Fibroblast of skin of scalp (primary cell): ENCODE results near the gene JTB. TPM values are rescaled to one million over a fixed set of nuclear protein-coding genes. Genes with fewer than 3 reads are reported as not detected.
"Not testable (repeated sequence)": the region's sequence is repeated elsewhere in the genome, so short reads cannot be mapped to it uniquely, and the experiment has no call there.

Source experiments
- DNase-seq: peaks from one replicate; pipeline ENCODE4 v3.0.0-alpha.2; 2013
- polyA plus RNA-seq, 2 experiments: library from polyadenylated mRNA; unstranded; fragments of 120-200 nt; gene quantifications; one replicate each; pipeline ENCODE4 v1.2.1, GENCODE V29; 2013; ENCODE audit not compliant: insufficient read length in 2 of 2

The JTB gene
- polyA plus RNA-seq (2013, experiment 1 of 2; ENCODE audit: insufficient read length), result 136 TPM
- 139 TPM for polyA plus RNA-seq (2013, experiment 2 of 2; ENCODE audit: insufficient read length)

DNA sequence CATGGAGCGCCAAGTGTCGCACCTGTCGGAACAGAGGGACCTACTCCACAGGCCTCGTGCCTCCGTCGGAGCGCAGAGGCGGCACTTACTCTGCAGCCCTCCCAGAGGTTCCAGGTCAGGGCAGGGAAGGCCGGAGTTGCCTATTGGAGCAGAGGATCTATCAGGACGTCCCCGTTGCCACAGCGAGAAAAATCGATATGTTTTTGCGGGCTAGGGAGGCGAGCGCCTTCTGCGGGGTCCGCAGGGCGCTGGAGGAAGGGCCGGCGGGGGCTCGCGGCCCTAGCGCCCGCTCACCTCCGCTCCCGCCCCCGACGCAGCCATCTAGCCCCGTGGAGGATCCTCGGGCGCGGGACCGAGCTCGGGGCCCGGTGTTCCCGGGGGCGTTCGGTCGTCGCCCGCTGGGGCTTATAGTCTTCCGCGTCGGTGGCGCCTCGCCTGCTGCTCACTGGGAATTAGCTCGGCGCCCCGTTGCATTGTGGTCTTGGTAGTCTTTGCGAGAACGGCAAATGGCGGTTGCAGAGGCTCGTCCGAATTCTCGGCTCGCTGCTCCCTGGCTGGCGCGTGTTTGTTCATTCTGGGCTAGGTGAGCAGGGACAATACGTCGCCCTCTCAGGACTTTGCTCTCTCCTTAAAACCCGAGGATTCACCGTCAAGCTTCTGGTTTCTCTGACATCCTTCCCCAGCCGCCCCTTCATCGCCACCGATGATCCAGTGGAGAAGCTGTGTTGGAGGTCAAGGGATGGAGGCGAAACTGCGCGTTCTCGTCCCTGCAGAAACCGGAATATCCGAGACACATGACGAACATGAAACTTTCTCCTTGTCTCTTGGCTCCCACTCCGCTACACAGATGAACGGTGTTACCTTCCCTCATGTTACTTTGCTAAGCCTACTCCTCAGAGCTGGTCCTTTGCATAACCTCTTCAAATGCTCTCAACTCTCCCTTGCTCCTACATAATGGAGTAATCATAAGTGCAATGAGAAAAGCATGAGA, at the start of gene JTB:
Gene JTB, minus strand, starts transcription at position 425 of the 991 bp plus-strand sequence. Its CDS starts 422 bp downstream, at position 3.
- DNase-seq, result peak; percentile 82

DNA sequence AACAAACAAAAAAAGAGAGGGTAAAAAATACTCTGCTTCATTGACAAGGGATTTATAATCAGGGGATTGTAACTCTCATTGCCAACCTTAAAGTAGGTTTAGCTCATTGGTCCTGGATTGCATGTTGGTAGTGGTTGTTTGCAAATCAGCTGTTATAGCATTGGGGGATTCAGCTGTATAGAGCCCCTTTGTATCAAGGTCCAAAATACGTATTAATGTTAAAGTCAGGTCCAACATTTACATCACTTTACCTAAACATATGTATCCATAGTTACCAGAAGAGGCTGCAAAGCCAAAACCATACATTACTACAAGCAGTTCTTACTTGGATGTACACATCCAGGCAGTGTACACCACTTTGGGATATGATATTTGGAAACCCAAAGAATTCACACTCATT, 42.5 kb upstream of the JTB start:
- DNase-seq, result no peak

DNA sequence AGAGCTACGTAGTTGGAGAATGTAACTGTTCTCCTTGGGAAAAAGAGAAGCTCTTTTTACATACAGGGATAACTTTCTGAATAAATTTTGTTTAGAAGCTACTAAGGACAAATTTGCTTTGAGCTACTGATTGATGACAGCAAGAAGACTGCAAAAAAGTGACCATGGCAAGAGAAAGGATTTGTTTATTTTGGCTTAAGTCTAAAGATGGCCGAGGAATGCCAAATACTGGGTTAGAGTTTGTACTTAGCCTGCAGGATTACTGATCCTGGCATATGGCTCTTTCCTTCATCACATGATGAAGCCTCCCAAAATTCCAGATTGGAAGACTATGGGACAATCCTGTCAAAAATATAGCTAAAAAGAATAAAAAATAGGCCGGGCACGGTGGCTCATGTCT, 41.8 kb upstream of the JTB start:
- no peak for DNase-seq

DNA sequence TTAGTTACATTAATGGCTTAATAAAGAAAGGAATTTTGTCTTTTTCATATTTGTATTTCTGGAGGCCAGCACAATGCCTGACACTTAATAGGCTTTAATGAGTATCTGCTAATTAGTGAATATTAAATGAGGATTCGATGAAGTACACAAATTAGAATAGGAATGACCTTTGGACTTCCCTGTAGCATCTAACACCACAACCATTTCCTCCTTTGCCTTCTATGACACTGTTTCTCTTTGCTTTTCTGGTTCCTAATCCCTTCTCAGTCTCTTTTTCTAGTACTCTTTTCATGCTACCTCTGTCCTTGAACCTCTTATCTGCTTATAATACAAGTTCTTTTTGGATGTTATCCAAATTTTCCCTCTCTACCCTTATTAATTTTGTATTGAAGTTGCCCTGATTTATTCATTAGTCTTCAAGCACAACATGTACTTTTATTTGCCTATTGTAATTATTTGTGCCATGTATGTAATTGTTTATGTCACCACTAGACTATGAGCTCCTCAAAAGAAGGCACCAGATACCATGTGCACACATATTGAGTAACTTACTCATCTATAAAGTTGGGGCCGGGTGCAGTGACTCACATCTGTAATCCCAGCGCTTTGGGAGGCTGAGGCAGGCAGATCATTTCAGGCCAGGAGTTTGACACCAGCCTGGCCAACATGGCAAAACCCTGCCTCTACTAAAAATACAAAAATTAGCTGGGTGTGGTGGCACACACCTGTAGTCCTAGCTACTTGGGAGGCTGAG, 36.9 kb upstream of the JTB start:
- peak; percentile 41 for DNase-seq

DNA sequence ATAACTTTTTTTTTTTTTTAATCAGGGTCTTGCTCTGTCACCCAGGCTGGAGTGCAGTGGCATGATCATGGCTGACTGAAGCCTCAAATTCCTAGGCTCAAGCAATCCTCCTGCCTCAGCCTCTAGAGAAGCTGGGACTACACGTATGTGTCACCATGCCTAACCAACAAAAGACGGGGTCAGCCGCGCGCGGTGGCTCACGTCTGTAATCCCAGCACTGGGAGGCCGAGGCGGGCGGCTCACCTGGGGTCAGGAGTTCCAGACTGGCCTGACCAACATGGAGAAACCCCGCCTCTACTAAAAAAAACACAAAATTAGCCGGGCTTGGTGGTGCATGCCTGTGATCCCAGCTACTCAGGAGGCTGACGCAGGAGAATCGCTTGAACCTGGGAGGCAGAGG, 35.1 kb upstream of the JTB start:
- not testable (repeated sequence) for DNase-seq

DNA sequence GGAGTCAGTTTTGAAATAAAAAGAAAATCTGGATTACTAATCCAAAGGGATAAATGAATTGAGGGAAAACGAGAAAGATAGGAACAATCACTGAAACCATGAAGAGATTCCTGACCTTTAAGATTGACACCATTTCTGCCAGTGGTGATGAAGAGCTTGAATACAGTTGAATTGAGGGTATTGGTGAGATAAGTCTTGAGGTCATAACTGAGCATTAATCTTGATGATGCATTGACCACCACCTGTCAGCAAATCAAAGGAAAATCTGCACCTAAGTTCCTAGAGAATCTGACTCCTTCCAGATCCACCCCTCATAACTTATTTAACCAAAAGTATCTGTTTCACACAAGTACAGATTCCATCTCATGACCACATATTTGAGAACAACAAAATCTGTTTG, 34.7 kb upstream of the JTB start:
- no peak for DNase-seq

DNA sequence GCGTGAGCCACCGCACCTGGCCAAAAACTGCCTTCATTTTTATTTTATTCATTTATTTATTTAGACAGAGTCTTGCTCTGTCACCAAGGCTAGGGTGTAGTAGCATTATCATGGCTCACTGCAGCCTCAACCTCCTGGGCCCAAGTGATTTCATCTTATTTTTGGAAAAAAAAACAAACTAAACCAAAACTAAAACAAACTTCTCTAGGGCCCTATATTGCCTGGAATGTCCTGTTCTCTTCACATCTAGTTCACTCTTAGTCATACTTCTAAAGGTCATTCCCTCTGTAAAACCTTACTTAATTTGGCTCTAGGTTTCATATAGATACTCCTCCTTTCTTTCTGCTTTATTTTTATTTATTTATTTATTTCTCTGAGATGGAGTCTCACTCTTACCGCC, 28.7 kb upstream of the JTB start:
- peak; percentile 59 for DNase-seq

DNA sequence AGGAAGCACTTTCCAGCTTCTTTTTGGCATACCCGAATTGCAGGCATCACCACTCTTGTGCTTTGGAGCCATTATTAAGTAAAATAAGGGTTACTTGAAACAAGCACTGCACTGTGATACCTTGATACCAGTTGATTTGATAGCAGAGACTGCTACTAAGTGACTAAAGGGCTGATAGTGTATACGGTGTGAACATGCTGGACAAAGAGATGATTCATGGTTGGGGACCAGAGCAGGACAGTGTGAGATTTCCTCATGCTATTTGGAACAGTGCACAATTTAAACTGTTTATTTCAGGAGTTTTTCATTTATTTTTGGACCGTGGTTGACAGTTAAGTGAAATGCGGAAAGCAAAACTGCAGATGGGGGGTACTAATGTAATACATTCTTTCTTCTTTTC, 22.9 kb upstream of the JTB start:
- no peak for DNase-seq

DNA sequence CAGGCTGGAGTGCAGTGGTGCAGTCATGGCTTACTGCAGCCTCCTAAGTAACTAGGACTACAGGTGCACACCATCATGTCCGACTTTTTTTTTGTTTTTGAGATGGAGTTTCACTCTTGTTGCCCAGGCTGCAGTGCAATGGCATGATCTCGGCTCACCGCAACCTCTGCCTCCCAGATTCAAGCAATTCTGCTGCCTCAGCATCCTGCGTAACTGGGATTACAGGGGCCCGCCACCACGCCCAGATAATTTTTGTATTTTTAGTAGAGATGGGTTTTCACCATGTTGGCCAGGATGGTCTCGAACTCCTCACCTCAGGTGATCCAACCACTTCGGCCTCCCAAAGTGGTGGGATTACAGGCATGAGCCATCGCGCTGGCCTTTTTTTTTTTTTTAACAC, 19.4 kb upstream of the JTB start:
- DNase-seq, result not testable (repeated sequence)

DNA sequence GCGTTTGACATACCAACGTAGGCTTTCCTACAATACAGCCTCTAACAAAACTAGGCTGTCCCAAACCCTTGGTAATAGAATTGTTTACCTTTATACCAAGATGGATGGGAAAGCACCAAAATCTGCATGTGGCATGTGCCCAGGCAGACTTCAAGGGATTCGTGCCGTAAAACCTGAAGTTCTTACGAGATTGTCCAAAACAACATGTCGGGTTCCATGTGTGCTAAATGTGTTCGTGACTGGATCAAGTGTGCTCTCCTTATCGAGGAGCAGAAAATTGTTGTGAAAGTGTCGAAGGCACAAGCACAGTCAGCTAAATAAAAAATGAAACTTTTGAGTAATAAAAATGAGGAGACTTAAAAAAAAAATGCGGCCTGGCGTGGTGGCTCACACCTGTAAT, 18.2 kb upstream of the JTB start:
- DNase-seq, result no peak

DNA sequence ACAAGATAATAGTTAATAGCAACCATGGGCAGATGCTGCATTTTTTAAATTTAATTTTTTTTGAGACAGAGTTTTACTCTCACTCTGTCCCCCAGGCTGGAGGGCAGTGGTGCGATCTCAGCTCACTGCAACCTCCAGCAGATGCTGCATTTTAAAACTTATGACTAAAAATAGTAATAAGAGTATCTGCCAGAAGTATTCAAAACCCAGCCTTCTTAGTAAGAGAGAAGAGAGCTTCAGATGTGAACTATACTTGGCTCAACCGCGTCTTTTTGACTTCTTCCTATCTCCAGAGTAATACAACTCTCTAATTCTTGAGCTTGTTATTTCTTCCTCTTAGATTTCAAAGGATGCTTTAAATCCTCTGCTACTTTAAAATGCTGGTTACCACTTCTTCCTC, 17.7 kb upstream of the JTB start:
- DNase-seq, result no peak

DNA sequence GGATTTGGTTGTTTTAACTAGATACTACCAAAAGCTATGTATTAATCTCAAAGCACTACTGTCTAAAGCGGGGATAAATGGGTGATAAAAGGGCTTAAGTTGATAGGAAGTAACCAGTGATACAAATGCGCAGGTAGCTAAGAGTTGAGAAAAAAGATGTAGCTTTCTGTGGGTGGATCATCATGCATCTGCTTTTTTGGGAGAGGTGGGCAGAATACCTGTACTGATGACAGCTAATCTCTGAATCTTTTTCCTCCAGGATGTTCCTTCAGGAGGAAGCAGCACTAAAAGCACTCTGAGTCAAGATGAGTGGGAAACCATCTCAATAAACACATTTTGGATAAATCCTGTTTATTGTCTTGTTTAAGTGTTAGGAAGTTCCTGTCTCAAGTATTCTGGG, 14.3 kb upstream of the JTB start:
- no peak for DNase-seq

DNA sequence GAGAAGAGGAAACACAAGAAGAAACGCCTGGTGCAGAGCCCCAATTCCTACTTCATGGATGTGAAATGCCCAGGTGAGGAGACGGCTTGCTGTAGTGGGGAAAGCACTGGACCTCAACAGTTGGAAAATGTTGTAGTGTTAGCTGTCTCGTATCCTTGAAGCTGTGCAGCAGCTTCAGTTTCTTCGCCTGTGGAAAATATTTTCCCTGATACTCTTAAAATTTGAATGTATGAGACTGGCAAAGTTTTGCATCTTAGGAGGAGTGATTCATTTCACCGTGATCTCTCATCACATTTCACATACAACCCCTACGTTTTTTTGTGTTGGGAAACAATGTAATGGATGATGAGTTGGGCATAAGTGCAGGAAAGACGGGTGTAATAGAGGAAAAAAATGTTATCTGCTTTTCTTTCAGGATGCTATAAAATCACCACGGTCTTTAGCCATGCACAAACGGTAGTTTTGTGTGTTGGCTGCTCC, 13.7 kb upstream of the JTB start:
- DNase-seq, result no peak

DNA sequence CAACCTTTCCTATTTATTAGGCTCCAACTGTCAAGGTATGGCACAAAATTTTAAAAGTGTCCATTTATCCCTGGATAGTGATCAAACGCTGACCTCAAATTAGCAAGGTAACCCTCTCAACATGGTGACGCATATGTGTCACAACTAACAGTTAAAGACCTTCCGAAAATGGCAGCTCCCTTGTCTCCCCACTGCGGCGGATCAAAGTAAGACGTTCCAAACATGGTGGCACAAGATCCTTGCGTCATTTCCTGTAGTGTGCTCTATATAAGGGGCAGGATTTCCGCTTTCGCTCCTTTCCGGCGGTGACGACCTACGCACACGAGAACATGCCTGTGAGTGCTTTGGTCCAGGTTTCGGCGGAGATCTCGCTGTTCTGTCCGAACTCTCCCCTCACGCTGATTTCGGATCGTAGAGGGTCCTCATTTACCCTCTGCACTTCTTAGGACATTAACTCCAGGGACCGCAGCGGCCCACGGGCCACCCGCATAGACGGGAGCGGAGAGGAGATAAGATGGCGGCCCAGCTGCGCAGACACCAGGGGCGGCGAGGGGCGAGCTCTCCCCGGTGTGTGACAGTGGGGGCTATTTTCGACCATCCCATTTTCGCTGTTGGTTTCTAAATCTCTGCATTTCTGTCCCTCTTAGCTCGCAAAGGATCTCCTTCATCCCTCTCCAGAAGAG, 13.1 kb upstream of the JTB start, which contains the start of gene RPS27:
Gene RPS27, plus strand, starts transcription at position 295 of the 683 bp plus-strand sequence. Its CDS starts 35 bp downstream, at position 330.
- DNase-seq, result peak; percentile 99

DNA sequence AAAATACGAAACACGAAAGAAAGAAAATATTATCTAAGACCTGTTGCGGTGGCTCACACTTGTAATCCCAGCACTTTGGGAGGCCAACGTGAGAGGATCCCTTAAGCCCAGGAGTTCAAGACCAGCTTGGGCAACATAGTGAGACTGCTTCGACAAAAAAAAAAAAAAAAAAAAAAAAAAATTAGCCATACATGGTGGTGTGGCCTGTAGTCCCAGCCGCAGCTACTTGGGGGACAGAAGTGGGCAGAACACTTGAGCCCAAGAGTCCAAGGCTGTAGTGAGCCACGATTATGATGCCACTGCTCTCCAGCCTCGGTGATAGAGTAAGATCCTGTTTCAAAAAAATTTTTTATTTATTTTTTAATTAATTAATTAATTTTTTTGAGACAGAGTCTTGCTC, 10.1 kb upstream of the JTB start:
- DNase-seq, result no peak

DNA sequence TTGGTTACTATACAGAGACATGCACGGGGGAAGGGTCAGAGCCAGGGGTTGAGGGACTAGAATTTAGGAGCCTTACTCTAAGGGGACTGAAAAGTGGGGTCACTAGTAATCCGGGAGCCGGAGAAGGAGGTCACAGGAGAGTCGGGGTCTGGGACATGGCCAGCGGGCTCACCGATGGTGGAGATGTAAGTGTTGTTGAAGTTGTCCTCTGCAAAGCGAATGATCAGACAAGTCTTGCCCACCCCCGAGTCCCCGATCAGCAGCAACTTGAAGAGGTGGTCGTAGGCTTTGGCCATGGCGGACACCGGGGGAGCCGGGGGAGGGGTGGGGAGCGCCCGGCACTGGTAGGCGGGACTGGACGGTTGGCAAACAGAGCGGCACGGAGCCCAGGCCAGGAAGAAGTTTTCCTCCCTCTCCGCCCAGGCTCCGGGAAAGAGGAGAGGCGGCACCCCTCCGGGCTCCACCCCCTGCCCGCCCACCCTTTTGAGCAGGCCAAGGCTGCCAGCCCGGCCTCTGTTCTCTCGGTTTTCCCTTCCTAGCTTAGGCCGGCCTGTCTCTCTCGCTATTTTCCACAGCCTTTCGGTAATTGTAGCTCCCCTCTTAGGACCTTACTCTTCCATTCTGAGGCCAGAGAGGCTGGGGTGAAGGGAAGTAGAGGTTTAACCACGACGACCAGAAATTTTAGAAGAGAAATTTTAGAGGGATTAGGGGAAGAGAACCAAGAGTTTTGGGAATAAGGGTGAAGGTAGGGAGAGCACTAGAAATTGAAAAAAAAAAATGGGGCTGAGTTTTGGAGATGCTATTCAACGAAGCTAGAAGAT, 8.7 kb upstream of the JTB start, which contains the start of gene RAB13:
Gene RAB13, minus strand, starts transcription at position 399 of the 821 bp plus-strand sequence. Its CDS starts 103 bp downstream, at position 296.
- DNase-seq, result peak; percentile 89

DNA sequence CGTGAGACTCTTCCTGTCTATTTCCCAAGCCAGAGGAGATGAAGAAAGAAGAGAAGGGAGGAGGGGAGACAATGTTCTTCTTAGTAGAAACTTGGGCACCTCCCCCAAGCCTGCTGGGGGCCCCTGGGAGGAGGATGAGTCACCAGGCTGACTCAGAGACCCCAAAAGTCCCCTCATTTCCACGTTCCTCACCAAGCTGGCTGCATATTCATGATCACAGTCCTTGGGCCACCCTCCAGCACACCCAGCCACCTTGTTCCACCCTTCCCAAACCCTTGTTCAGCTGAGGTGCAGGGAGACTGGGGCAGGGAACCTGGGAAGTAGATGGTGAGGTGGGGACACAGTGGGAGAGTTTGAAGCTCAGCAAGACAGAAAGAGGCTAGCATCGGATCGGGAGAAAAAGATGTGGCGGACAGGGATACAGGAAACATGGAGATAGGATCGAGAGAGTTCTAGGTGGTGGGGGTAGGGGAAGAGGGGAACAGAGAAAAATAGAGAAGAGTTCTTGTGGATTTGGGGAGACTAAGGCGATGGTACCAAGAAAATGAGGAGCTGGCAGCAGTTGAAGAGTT, 8.0 kb upstream of the JTB start:
- DNase-seq, result peak; percentile 84

DNA sequence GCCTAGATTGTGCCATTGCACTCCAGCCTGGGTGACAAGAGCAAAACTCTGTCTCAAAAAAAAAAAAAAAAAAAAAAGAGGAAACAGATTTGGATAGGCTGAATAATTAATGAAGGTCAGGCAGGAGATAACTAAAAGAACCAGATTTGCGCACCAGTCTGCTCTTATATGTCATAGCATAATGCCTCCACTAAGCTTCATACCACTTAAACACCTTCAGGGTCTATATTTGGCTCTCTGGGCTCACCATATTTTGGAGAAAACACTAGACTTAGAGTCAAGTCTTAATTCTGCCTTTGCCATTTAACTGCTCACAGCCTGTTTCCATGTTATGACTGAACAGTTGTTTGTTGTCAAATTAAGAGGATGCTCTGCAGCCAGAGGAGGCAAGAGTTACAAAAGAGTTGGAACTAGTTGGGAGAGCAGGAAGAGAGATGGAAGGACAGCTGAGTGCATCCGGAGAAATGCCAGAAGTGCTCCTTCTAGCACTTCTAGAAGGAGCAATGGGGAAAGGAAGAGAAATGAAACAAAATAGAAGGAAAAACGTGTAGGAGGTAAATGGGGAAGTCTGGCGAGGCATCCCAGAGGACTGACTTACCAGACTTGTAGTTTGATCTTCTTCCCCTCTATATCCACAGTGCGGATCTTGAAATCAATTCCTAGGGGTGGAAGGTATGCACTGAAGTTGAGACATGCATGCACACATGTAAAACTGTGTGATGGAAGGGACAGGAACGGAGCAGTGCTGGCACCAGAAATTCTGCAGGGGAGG, 6.8 kb upstream of the JTB start:
- no peak for DNase-seq

DNA sequence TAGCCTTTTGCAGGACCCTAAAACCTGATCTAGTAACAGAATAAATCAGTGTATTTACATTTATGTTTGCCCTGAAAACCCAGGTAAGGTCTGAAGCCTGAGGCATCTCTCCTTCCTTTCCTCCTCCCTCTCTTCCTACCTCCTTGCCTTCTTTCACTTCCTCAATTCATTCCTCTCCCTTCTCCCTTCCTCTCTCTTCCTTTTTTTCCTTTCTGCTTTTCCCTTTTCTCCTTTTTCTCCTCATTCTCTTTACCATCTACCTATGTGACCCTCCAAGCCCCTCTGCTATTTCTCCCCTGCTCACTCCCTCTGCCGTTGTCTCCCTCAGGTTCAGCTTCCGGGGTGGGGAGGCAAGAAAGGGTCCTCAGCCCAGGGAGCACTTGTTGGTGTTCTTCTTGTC, 4.3 kb upstream of the JTB start:
- not testable (repeated sequence) for DNase-seq

DNA sequence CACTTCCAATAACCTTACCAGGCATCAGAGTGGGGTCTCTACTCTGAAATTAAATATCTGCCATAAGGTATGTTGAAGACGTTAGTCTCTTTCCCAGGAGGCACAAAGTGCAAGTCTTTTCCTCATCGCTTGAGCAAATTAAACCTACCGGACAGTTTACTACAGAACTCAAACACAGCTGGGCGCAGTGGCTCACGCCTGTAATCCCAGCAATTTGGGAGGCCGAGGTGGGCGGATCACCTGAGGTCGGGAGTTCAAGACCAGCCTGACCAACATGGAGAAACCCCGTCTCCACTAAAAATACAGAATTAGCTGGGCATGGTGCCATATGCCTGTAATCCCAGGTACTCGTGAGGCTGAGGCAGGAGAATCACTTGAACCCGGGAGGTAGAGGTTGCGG, 1.6 kb upstream of the JTB start:
- not testable (repeated sequence) for DNase-seq
